ENCODE results near the gene WDR48.

Gene WDR48

GRCh38 chr3:39063143-39063542 is 11.3 kb downstream of the WDR48 start:
- H3K4me3 ChIP-seq (ENCODE audit: low read length in 2 of 2), result no peak overlapping the region
- H3K4me1 ChIP-seq (ENCODE audit: control insufficient read depth, insufficient read depth, low read length), result no peaks in the 10 kb centered on the region
- H3K27ac ChIP-seq (ENCODE audit: low read length), result no peak overlapping the region
- H3K9ac ChIP-seq (ENCODE audit: low read length in 2 of 2), result no peak overlapping the region
- H3K36me3 ChIP-seq (ENCODE audit: control insufficient read depth in 2 of 2, insufficient read depth in 2 of 2, low read length in 2 of 2), result peaks cover 15 to 16% of the 10 kb centered on the region in 2 donors
- no peaks in the 10 kb centered on the region for H3K9me3 ChIP-seq (ENCODE audit: control insufficient read depth in 2 of 2, low read length in 2 of 2)
- H3K27me3 ChIP-seq (ENCODE audit: control insufficient read depth in 1 of 2, insufficient read depth in 2 of 2, low read length in 2 of 2), result no peaks in the 10 kb centered on the region

- Histone ChIP-seq H3K9ac (ENCODE audit: low read length in 2 of 2) (no peak overlapping the region), H3K27ac (ENCODE audit: low read length) (no peak overlapping the region), H3K4me3 (ENCODE audit: low read length in 2 of 2) (no peak overlapping the region), H3K36me3 (ENCODE audit: control insufficient read depth in 2 of 2, insufficient read depth in 2 of 2, low read length in 2 of 2) (peaks cover 16 to 23% of the 10 kb centered on the region in 2 donors), H3K9me3 (ENCODE audit: control insufficient read depth in 2 of 2, low read length in 2 of 2) (no peaks in the 10 kb centered on the region), H3K27me3 (ENCODE audit: control insufficient read depth in 1 of 2, insufficient read depth in 2 of 2, low read length in 2 of 2) (no peaks in the 10 kb centered on the region), H3K4me1 (ENCODE audit: control insufficient read depth, insufficient read depth, low read length) (no peaks in the 10 kb centered on the region)
These were observed 12.8 kb downstream of the WDR48 start for GRCh38 chr3:39064646-39065045.

- Histone ChIP-seq H3K36me3 (ENCODE audit: control insufficient read depth in 2 of 2, insufficient read depth in 2 of 2, low read length in 2 of 2) (peaks cover 16 to 27% of the 10 kb centered on the region in 2 donors), H3K9me3 (ENCODE audit: control insufficient read depth in 2 of 2, low read length in 2 of 2) (no peaks in the 10 kb centered on the region), H3K4me3 (ENCODE audit: low read length in 2 of 2) (no peak overlapping the region), H3K4me1 (ENCODE audit: control insufficient read depth, insufficient read depth, low read length) (no peaks in the 10 kb centered on the region), H3K27ac (ENCODE audit: low read length) (no peak overlapping the region), H3K9ac (ENCODE audit: low read length in 2 of 2) (no peak overlapping the region), H3K27me3 (ENCODE audit: control insufficient read depth in 1 of 2, insufficient read depth in 2 of 2, low read length in 2 of 2) (no peaks in the 10 kb centered on the region)
These were observed 13.4 kb downstream of the WDR48 start for GRCh38 chr3:39065197-39065596.

- Histone ChIP-seq H3K9me3 (ENCODE audit: control insufficient read depth in 2 of 2, low read length in 2 of 2) (no peaks in the 10 kb centered on the region), H3K27me3 (ENCODE audit: control insufficient read depth in 1 of 2, insufficient read depth in 2 of 2, low read length in 2 of 2) (no peaks in the 10 kb centered on the region), H3K9ac (ENCODE audit: low read length in 2 of 2) (no peak overlapping the region), H3K36me3 (ENCODE audit: control insufficient read depth in 2 of 2, insufficient read depth in 2 of 2, low read length in 2 of 2) (peaks cover 22 to 34% of the 10 kb centered on the region in 2 donors), H3K27ac (ENCODE audit: low read length) (no peak overlapping the region), H3K4me1 (ENCODE audit: control insufficient read depth, insufficient read depth, low read length) (no peaks in the 10 kb centered on the region), H3K4me3 (ENCODE audit: low read length in 2 of 2) (no peak overlapping the region)
These were observed 15.5 kb downstream of the WDR48 start for GRCh38 chr3:39067286-39067685.

GRCh38 chr3:39068556-39068955 is 16.7 kb downstream of the WDR48 start:
- no peaks in the 10 kb centered on the region for H3K4me1 ChIP-seq (ENCODE audit: control insufficient read depth, insufficient read depth, low read length)
- H3K27ac ChIP-seq (ENCODE audit: low read length), result no peak overlapping the region
- H3K9ac ChIP-seq (ENCODE audit: low read length in 2 of 2), result no peak overlapping the region
- H3K4me3 ChIP-seq (ENCODE audit: low read length in 2 of 2), result no peak overlapping the region
- H3K36me3 ChIP-seq (ENCODE audit: control insufficient read depth in 2 of 2, insufficient read depth in 2 of 2, low read length in 2 of 2), result peaks cover 27 to 46% of the 10 kb centered on the region in 2 donors
- H3K9me3 ChIP-seq (ENCODE audit: control insufficient read depth in 2 of 2, low read length in 2 of 2), result no peaks in the 10 kb centered on the region
- no peaks in the 10 kb centered on the region for H3K27me3 ChIP-seq (ENCODE audit: control insufficient read depth in 1 of 2, insufficient read depth in 2 of 2, low read length in 2 of 2)

- H3K9me3 ChIP-seq (ENCODE audit: control insufficient read depth in 2 of 2, low read length in 2 of 2), result no peaks in the 10 kb centered on the region
- H3K4me1 ChIP-seq (ENCODE audit: control insufficient read depth, insufficient read depth, low read length), result no peaks in the 10 kb centered on the region
- no peaks in the 10 kb centered on the region for H3K27me3 ChIP-seq (ENCODE audit: control insufficient read depth in 1 of 2, insufficient read depth in 2 of 2, low read length in 2 of 2)
- H3K27ac ChIP-seq (ENCODE audit: low read length), result no peak overlapping the region
- peaks cover 46 to 66% of the 10 kb centered on the region in 2 donors for H3K36me3 ChIP-seq (ENCODE audit: control insufficient read depth in 2 of 2, insufficient read depth in 2 of 2, low read length in 2 of 2)
- H3K9ac ChIP-seq (ENCODE audit: low read length in 2 of 2), result no peak overlapping the region
- no peak overlapping the region for H3K4me3 ChIP-seq (ENCODE audit: low read length in 2 of 2)
These were observed 24.1 kb downstream of the WDR48 start for GRCh38 chr3:39075910-39076309.

GRCh38 chr3:39079530-39079929 is 27.7 kb downstream of the WDR48 start:
- Histone ChIP-seq H3K4me1 (ENCODE audit: control insufficient read depth, insufficient read depth, low read length) (no peaks in the 10 kb centered on the region), H3K27ac (ENCODE audit: low read length) (no peak overlapping the region), H3K9ac (ENCODE audit: low read length in 2 of 2) (no peak overlapping the region), H3K36me3 (ENCODE audit: control insufficient read depth in 2 of 2, insufficient read depth in 2 of 2, low read length in 2 of 2) (peaks cover 37 to 43% of the 10 kb centered on the region in 2 donors), H3K27me3 (ENCODE audit: control insufficient read depth in 1 of 2, insufficient read depth in 2 of 2, low read length in 2 of 2) (no peaks in the 10 kb centered on the region), H3K9me3 (ENCODE audit: control insufficient read depth in 2 of 2, low read length in 2 of 2) (no peaks in the 10 kb centered on the region), H3K4me3 (ENCODE audit: low read length in 2 of 2) (no peak overlapping the region)

GRCh38 chr3:39080026-39080425 is 28.2 kb downstream of the WDR48 start:
- Histone ChIP-seq H3K9ac (ENCODE audit: low read length in 2 of 2) (no peak overlapping the region), H3K36me3 (ENCODE audit: control insufficient read depth in 2 of 2, insufficient read depth in 2 of 2, low read length in 2 of 2) (peaks cover 33 to 39% of the 10 kb centered on the region in 2 donors), H3K27me3 (ENCODE audit: control insufficient read depth in 1 of 2, insufficient read depth in 2 of 2, low read length in 2 of 2) (no peaks in the 10 kb centered on the region), H3K9me3 (ENCODE audit: control insufficient read depth in 2 of 2, low read length in 2 of 2) (no peaks in the 10 kb centered on the region), H3K4me3 (ENCODE audit: low read length in 2 of 2) (no peak overlapping the region), H3K4me1 (ENCODE audit: control insufficient read depth, insufficient read depth, low read length) (no peaks in the 10 kb centered on the region), H3K27ac (ENCODE audit: low read length) (no peak overlapping the region)

- Histone ChIP-seq H3K9me3 (ENCODE audit: control insufficient read depth in 2 of 2, low read length in 2 of 2) (no peaks in the 10 kb centered on the region), H3K27ac (ENCODE audit: low read length) (no peak overlapping the region), H3K36me3 (ENCODE audit: control insufficient read depth in 2 of 2, insufficient read depth in 2 of 2, low read length in 2 of 2) (peaks cover 30 to 34% of the 10 kb centered on the region in 2 donors), H3K27me3 (ENCODE audit: control insufficient read depth in 1 of 2, insufficient read depth in 2 of 2, low read length in 2 of 2) (no peaks in the 10 kb centered on the region), H3K9ac (ENCODE audit: low read length in 2 of 2) (no peak overlapping the region), H3K4me1 (ENCODE audit: control insufficient read depth, insufficient read depth, low read length) (no peaks in the 10 kb centered on the region), H3K4me3 (ENCODE audit: low read length in 2 of 2) (no peak overlapping the region)
These were observed 31.0 kb downstream of the WDR48 start for GRCh38 chr3:39082666-39083313.

GRCh38 chr3:39086144-39086543 is 34.3 kb downstream of the WDR48 start:
- H3K27ac ChIP-seq (ENCODE audit: low read length), result no peak overlapping the region
- H3K9ac ChIP-seq (ENCODE audit: low read length in 2 of 2), result no peak overlapping the region
- H3K4me1 ChIP-seq (ENCODE audit: control insufficient read depth, insufficient read depth, low read length), result no peaks in the 10 kb centered on the region
- no peaks in the 10 kb centered on the region for H3K27me3 ChIP-seq (ENCODE audit: control insufficient read depth in 1 of 2, insufficient read depth in 2 of 2, low read length in 2 of 2)
- H3K4me3 ChIP-seq (ENCODE audit: low read length in 2 of 2), result no peak overlapping the region
- H3K36me3 ChIP-seq (ENCODE audit: control insufficient read depth in 2 of 2, insufficient read depth in 2 of 2, low read length in 2 of 2), result peaks cover 42 to 47% of the 10 kb centered on the region in 2 donors
- H3K9me3 ChIP-seq (ENCODE audit: control insufficient read depth in 2 of 2, low read length in 2 of 2), result no peaks in the 10 kb centered on the region

GRCh38 chr3:39088456-39088855 is 36.6 kb downstream of the WDR48 start:
- no peaks in the 10 kb centered on the region for H3K27me3 ChIP-seq (ENCODE audit: control insufficient read depth in 1 of 2, insufficient read depth in 2 of 2, low read length in 2 of 2)
- H3K4me3 ChIP-seq (ENCODE audit: low read length in 2 of 2), result no peak overlapping the region
- no peaks in the 10 kb centered on the region for H3K4me1 ChIP-seq (ENCODE audit: control insufficient read depth, insufficient read depth, low read length)
- H3K9me3 ChIP-seq (ENCODE audit: control insufficient read depth in 2 of 2, low read length in 2 of 2), result no peaks in the 10 kb centered on the region
- no peak overlapping the region for H3K27ac ChIP-seq (ENCODE audit: low read length)
- H3K36me3 ChIP-seq (ENCODE audit: control insufficient read depth in 2 of 2, insufficient read depth in 2 of 2, low read length in 2 of 2), result peaks cover 52 to 60% of the 10 kb centered on the region in 2 donors
- H3K9ac ChIP-seq (ENCODE audit: low read length in 2 of 2), result no peak overlapping the region

Measured in stomach smooth muscle (tissue), 2 donors.